OCI-LY7 (cell line): Measurements from ENCODE around the gene ERCC2.

ENCODE experiments used
- EZH2phosphoT487 ChIP-seq: fragments of 200-600 bp; sonication (generic); IDR thresholded peaks from 2 replicates; pipeline ENCODE4 v1.6.1; 2018; ENCODE audit warnings: low read depth, borderline replicate concordance, mild to moderate bottlenecking, mixed run types, antibody characterized with exemption, low read length, moderate library complexity, mixed read lengths
- TF ChIP-seq, protein P1 (sequence below): fragments of 200-600 bp; sonication (generic); conservative IDR thresholded peaks from 2 replicates; pipeline ENCODE4 v1.5.1; 2014; ENCODE audit warnings: mild to moderate bottlenecking, antibody characterized with exemption, low read length, moderate library complexity, mixed read lengths

DNA sequence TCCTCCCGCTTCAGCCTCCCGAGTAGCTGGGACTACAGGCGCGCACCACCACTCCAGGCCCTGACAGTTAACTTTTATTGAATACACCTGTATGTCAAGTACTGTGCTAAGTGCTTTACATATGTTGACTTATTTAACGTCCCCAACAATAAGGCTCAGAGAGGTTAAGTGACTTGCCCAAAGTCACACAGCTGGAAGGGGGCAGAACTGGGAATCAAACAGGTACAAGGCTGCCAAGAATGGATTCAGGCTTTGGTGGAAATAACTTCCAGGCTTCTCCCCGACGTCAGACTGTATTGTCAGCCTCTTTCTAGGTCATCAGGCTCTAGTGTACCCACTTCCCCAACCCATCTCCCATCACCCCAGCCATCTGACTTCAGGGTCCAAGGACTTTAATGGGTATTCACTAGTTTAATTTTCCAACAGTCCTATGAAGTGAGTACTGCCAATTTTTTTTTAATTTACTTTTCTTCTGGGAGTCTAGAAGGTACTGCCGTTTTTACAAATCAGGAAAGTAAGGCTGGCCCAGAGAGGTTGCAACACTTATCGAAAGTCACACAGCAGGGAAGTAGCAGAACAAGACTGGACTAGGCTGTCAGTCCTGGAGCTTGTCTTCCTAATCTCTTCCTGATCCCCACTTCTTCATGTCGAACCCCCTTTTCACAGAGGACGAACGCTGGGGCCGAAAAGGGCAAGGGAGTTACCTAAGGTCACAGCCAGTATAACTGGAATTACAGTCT is 42.8 kb downstream of the ERCC2 start:
- TF ChIP-seq, protein P1, sequence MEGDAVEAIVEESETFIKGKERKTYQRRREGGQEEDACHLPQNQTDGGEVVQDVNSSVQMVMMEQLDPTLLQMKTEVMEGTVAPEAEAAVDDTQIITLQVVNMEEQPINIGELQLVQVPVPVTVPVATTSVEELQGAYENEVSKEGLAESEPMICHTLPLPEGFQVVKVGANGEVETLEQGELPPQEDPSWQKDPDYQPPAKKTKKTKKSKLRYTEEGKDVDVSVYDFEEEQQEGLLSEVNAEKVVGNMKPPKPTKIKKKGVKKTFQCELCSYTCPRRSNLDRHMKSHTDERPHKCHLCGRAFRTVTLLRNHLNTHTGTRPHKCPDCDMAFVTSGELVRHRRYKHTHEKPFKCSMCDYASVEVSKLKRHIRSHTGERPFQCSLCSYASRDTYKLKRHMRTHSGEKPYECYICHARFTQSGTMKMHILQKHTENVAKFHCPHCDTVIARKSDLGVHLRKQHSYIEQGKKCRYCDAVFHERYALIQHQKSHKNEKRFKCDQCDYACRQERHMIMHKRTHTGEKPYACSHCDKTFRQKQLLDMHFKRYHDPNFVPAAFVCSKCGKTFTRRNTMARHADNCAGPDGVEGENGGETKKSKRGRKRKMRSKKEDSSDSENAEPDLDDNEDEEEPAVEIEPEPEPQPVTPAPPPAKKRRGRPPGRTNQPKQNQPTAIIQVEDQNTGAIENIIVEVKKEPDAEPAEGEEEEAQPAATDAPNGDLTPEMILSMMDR = no peak
- no peak for TF ChIP-seq EZH2phosphoT487
